ENCODE results near the gene ARHGEF10L.

The ARHGEF10L gene

DNA sequence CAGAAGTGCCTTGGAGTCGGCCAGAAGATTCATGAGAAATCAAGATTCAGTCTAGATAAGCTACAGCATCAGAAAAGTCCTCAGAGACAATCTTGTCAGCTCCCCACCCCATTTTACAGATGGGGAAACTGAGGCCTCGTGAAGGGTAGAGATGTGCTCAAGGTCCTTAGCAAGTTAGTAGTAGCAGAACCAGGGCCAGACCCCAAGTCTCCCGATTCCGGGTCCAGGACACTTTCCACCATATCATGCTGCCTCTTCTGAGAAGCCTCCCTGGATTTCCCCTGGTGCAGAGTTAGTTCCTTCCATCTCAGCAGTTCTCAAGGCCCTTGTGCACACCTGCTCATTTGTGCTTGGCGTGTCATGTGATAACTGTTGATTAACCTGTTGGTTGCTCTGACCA lies 124.1 kb downstream of the ARHGEF10L start:
- DNase-seq: no peak

- DNase-seq: no peak
Measured at GRCh38 chr1:17664322-17664721, 124.8 kb downstream of the ARHGEF10L start.

- DNase-seq: no peak
Measured at GRCh38 chr1:17665054-17665453, 125.6 kb downstream of the ARHGEF10L start.

DNA sequence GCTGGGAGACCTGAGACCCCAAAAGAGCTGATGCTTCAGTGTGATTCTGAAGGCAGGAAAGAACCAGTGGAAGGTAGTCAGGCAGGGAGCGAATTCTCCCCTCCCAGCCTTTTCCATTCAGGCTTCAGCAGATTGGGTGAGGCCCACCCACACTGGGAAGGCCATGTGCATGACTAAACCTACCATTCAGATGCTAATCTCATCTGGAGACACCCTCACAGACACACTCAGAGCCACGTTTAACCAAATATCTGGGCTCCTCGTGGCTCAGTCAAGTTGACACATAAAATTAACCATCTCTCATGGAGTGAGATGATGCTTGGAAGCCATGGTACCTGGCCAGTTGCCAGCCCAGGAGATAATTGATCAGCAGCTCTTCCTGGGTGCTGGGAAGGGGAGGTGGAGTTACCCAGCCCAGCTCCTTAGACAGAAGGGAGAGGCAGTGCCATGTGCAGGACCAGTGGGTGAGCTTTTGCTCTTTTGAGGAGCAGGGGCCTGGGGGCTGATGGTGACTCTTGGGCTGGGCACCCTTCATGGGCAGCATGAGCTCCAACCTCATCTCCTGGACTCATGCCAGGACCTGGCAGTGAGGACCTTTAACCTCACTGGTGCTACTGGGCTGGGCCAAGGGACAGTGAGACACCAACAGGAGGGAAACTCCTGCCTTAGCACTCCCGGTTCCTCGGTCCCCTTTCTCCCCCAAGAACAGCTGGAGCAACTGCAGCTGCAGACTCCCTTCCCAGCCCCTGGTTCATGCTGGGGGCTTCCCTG lies 126.6 kb downstream of the ARHGEF10L start:
- no peak for DNase-seq

DNA sequence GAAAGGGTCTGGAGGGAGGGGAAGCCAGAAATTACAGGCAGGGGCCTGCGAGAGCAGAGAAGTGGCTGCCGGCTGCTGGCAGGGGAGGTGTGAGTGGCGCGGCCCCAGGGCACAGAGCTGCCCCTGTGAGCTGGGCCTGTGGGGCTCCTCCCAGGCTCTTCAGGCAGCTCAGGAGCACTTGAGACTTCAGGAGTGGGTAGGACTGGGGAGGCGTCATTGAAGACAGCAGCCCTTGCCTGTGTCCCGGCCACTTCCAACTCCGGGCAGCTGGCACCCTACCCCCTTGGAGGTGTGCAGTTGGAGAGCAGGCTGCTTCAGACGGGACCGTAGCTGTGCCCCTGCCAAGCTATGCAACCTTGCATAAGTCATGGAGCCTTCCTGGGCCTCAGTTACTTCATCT lies 128.1 kb downstream of the ARHGEF10L start:
- no peak for DNase-seq

DNA sequence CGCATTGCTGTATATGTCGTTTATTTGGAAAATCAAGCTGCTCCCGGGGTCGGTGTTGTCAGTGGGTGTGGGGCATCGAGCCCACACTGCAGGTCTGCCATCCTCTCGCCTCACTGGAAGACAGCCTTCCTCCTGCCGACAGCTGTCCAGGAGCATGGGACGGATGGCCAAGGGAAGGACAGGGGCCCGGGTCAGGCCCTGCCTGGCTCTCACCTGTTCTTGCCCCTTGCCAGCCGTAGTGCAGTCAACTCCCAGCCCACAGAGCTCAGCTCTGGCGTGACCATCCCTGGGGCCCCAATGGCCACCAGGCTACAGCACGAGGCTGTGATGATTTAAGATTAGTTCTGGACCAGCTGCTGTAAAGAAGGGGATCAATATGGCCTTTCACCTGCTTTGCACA lies 128.7 kb downstream of the ARHGEF10L start:
- DNase-seq: no peak

GRCh38 chr1:17668624-17669175 lies 129.2 kb downstream of the ARHGEF10L start:
- no peak for DNase-seq

GRCh38 chr1:17669305-17669704 lies 129.8 kb downstream of the ARHGEF10L start:
- no peak for DNase-seq

DNA sequence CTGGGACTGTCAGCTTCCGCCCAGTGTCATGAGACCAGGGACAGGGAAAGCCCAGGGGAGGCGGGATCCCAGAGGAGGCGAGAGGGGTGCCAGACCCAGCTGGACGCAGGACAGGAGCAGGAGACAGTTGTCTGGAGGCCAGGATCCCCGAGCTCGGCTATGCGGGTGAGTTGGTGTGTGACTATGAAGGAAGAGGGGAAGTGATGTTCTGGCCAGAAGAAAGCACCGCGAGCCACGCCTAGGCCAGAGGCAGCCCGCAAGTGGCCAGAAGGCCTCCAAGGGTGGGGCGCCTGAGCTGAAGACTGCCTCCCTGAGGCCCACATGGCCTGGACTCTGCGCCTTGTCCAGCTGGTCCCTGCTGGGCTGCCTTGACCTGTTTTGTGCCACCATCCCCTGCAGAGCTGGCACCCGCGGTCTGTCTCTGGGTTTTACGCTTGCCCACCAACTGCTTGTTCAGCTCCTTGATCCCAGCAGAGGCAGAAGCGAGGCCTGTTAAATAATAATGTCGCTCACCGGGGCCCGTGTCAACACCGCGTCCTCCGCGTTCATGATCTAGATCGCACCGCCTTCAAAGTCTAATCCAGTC lies 130.5 kb downstream of the ARHGEF10L start:
- no peak for DNase-seq

DNA sequence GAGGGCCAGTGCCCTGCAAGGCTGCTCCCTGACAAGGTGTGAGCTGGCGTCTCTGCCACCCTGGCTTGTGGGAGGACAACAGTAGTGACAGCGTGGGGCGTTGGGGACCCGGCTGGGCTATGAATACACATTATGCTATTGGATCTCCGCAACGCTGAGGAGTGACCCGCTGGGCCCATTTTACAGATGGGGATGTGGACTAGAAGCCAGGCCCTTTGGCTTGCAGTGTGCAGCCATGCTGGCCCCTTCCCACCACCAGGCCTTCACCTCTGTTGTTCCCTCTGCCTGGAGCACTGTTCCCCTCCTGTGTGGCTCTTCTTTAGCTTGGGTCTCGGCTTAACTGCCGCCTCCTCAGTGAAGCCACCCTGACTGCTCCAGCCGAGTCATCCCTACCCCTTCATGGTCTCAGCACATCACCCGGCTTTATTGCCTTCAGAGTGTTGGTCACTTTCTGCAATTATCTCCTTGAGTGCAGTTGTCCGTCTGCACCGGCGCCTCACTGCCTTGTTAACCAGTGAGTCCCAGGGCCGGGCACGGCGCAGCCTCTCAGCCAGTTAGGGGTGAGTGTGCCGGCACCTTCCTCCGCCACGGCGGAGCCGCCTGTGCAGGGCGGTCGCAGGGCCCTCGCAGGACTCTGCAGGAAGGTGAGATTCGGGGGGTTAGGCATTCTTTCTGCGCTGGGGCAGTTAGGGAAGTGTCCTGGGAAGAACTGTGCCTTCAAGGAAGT lies 131.3 kb downstream of the ARHGEF10L start:
- DNase-seq: no peak

- no peak for DNase-seq
Measured at GRCh38 chr1:17671314-17671705, 131.8 kb downstream of the ARHGEF10L start.

DNA sequence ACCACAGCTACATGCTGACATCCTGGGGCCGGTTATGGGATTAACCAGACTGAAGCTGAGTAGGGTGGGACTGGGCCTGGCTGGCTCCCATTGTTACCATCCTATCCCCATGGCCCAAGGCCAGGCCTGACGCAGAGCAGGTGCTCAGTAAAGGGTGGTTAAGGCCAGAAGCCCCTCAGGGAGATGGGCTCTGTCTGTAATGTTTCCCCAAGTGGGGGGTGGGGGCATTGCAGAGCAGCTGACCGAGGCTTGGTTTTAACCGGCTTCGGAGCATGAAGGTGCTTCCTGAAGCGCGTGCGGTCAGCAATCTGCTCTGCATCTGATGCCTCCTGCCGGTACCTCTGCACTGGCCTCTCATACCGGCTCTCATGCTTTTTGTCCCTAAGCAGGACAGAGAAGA lies 132.2 kb downstream of the ARHGEF10L start:
- no peak for DNase-seq

DNA sequence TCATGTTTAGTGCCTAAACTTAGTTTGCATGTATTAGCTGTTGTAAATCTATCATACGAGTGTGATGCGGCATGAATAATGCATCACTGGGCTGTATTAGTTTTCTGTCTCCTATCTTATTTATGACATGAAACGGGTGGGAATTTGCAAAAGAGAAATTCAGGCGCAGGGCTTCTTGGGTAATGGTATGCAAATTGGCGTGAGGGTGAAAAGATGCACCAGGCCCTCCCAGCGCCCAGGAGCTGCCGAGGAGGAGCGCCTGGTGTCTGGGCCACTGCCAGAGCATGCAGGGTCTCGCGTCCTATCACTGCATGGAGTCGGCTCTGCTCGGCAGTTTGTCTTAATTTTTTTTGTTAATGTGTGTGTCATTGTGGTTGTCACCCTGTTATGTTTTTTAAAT lies 132.7 kb downstream of the ARHGEF10L start:
- no peak for DNase-seq

- no peak for DNase-seq
Measured at GRCh38 chr1:17673329-17674072, 134.0 kb downstream of the ARHGEF10L start.

DNA sequence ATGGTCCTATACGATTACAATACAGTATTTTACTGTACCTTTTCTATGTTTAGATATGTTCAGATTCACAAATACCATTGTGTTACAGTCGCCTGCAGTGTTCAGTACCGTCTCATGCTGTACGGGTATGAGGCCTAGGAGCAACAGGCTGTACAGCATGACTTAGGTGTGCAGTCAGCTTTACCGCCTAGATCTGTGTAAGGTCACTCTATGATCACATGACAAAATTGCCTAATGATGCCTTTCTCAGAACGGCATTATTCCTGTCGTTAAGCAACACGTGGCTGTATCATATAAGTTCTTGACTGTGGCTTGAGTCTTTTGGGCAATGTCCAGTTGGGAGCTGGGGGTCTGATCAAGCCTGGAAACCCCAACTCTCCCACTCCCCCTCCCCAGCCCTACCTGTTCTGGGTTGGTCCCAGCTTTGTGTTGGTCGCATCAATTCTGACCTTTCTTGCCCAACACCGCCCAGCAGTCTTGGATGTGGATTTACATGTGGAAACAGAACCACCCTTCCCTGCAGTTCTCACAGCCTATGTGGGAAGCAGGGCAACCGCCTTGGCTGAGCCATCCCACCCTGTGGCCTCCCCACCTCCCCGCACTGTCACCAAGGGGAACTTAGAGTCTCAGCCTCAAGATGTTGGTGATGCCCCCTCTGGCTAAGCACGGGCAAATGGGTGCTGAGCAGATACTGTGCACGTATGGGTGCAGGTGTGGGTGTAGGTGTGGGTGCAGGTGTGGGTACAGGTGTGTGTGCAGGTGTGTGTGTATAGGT lies 135.4 kb downstream of the ARHGEF10L start:
- DNase-seq: no peak

DNA sequence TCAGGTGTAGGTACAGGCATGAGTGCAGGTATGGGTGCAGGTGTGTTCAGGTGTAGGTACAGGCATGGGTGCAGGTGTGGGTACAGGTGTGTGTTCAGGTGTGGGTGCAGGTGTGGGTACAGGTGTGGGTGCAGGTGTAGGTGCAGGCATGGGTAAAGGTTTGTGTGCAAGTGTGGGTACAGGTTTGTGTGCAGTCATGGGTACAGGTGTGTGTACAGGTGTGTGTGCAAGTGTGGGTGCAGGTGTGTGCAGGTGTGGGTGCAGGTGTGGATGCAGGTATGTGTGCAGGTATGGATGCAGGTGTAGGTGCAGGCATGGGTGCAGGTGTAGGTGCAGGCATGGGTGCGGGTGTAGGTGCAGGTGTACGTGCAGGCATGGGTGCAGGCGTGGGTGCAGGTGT lies 136.2 kb downstream of the ARHGEF10L start:
- no peak for DNase-seq

DNA sequence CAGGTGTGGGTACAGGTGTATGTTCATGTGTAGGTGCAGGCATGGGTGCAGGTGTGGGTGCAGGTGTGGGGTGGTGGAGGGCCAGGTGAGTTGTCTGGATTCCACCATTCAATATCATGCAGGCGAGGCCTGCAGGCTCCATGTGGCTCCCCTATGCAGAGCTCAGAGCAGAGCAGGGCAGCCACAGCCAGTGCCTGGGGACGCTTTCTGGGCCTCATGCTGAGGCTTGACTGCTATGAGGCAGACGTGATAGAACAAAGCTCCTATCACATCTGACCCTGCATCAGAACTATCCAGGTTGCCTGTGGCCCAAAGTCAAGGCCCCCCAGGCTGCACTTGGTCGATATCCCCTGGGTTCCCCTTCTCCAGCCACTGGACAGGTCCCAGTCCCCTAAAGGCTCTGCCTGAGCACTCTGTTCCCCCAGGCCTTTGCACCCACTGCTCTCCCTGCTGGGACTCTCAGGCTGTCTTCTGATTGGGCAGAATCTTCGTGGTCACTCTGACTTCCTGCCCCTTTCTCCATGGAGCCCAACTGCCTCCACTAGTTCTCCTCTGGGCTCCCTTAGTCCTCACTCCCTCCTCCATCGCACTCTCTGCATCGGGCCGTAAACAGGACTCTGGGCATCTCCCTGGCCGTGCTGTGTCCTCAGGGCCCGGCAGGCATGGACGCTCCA lies 137.0 kb downstream of the ARHGEF10L start:
- DNase-seq: no peak

DNA sequence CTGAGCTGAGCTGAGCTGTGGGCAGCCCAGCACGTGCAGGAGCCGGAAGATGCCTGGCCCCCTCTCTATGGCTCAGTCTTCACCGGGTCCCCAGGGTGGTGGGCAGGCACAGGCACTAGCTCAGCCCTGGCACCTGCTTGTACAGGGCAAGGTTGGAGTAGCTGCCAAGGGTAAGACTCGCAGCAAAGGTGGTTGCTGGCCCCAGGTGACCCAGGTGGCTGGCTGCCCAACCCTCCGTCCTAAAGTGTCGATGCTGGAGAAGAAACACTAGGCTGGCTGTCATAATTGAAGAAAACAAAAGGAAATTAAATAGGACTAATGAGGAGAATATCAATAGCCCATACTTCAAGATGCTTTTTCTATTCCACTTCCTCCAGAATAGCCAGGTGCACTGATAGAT lies 138.5 kb downstream of the ARHGEF10L start:
- no peak for DNase-seq

- no peak for DNase-seq
Measured at GRCh38 chr1:17679856-17680255, 140.4 kb downstream of the ARHGEF10L start.

- DNase-seq: no peak
Measured at GRCh38 chr1:17680308-17680707, 140.8 kb downstream of the ARHGEF10L start.

- no peak for DNase-seq
Measured at GRCh38 chr1:17682400-17682799, 142.9 kb downstream of the ARHGEF10L start.

DNA sequence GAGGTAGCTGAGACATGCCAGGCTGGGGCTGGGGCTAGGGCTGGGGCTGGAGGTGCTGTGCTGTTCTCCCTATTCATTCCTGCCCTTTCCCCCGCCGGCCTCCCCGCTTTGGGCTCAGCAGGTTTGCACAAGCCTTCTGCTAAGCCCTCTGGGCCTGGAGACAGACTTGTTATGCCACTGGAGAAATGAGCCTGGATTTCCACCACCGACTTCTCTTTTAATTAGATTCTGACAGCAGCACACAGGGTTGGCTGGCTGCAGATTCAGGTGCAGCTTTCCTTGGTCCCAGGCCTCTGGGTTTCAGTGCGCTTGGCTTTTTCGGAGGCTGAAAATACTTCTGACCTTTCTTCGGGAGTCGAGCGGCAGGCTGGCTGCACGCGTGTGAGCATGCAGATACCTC lies 144.1 kb downstream of the ARHGEF10L start:
- no peak for DNase-seq
